ENCODE measurements around the gene NCEH1. TPM values are rescaled to one million over a fixed set of nuclear protein-coding genes. Genes with fewer than 3 reads are reported as not detected.
"Not testable (repeated sequence)": the region's sequence is repeated elsewhere in the genome, so short reads cannot be mapped to it uniquely, and the experiment has no call there.

The NCEH1 gene
- total RNA-seq, 2 donors from 2014 or later, result 9.1 to 12.7 TPM

DNA sequence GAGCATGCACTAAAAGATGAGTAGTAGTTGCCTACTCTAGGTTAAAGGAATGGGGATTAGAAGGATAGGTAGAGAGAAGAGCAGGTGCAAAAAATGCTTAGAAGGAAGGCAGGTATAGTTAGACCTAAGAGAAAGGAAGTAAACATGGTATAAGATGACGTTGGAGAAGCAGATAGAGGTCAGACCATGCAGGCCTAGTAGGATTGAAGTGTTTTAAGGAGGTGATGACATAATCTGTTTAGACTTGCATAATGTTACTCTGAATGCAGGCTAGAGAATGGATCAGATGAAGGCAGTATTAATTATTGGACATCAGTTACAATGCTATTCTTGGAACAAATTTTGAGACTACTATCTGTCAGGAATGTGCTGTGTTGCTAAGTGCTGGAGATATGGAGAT is 28.6 kb upstream of the NCEH1 start:
- TF ChIP-seq POLR2AphosphoS5 (IDR thresholded peaks at IDR 0.05), result no peak
- TF ChIP-seq, protein P1, sequence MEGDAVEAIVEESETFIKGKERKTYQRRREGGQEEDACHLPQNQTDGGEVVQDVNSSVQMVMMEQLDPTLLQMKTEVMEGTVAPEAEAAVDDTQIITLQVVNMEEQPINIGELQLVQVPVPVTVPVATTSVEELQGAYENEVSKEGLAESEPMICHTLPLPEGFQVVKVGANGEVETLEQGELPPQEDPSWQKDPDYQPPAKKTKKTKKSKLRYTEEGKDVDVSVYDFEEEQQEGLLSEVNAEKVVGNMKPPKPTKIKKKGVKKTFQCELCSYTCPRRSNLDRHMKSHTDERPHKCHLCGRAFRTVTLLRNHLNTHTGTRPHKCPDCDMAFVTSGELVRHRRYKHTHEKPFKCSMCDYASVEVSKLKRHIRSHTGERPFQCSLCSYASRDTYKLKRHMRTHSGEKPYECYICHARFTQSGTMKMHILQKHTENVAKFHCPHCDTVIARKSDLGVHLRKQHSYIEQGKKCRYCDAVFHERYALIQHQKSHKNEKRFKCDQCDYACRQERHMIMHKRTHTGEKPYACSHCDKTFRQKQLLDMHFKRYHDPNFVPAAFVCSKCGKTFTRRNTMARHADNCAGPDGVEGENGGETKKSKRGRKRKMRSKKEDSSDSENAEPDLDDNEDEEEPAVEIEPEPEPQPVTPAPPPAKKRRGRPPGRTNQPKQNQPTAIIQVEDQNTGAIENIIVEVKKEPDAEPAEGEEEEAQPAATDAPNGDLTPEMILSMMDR (IDR thresholded peaks at IDR 0.05), result no peak
- TF ChIP-seq POLR2A (IDR thresholded peaks at IDR 0.05), result no peak
- no peak overlapping the region for H3K4me3 ChIP-seq

GRCh38 chr3:172735014-172735413 is 24.1 kb upstream of the NCEH1 start:
- Histone ChIP-seq H3K9me3 (no peaks in the 10 kb centered on the region), H3K4me1 (replicated peaks) (no peaks in the 10 kb centered on the region), H3K27ac (no peak overlapping the region), H3K27me3 (replicated peaks; ENCODE audit: insufficient read depth) (no peaks in the 10 kb centered on the region), H3K36me3 (no peaks in the 10 kb centered on the region), H3K4me3 (no peak overlapping the region)
- DNase-seq (ENCODE audit: low spot score), result no peak
- WGBS, result 91% methylated on average over 2 of the region's 2 CpGs
- TF ChIP-seq, protein P1 (IDR thresholded peaks at IDR 0.05), result no peak
- intact Hi-C loops (cut with DNase I), result no loop called here

More for the DNA sequence above, 28.6 kb upstream of the NCEH1 start:
- Histone ChIP-seq H3K9me3 (no peaks in the 10 kb centered on the region), H3K27ac (no peak overlapping the region), H3K4me1 (replicated peaks) (no peaks in the 10 kb centered on the region), H3K36me3 (no peaks in the 10 kb centered on the region), H3K27me3 (replicated peaks; ENCODE audit: insufficient read depth) (no peaks in the 10 kb centered on the region)
- intact Hi-C loops (cut with DNase I), result no loop called here
- WGBS, result 60% methylated on average over 1 of the region's 1 CpG
- DNase-seq (ENCODE audit: low spot score), result no peak

- no peak for TF ChIP-seq POLR2A (IDR thresholded peaks at IDR 0.05)
- TF ChIP-seq, protein P1 (IDR thresholded peaks at IDR 0.05), result no peak
- TF ChIP-seq POLR2AphosphoS5 (IDR thresholded peaks at IDR 0.05), result no peak
- 87% methylated on average over 1 of the region's 1 CpG for WGBS
- DNase-seq (ENCODE audit: low spot score), result no peak
These were observed 15.5 kb upstream of the NCEH1 start for GRCh38 chr3:172726380-172726779.

GRCh38 chr3:172722536-172723040 is 11.7 kb upstream of the NCEH1 start:
- H3K27me3 ChIP-seq (replicated peaks; ENCODE audit: insufficient read depth); H3K4me1 ChIP-seq (replicated peaks); H3K9me3 ChIP-seq; intact Hi-C loops (cut with DNase I); H3K27ac ChIP-seq; H3K4me3 ChIP-seq; H3K36me3 ChIP-seq; DNase-seq (ENCODE audit: low spot score): not testable (repeated sequence)
- 86% methylated on average over 8 of the region's 8 CpGs for WGBS

More at GRCh38 chr3:172726380-172726779, 15.5 kb upstream of the NCEH1 start:
- Histone ChIP-seq H3K4me1 (replicated peaks) (no peaks in the 10 kb centered on the region), H3K9me3 (no peaks in the 10 kb centered on the region), H3K36me3 (no peaks in the 10 kb centered on the region), H3K27ac (no peak overlapping the region), H3K27me3 (replicated peaks; ENCODE audit: insufficient read depth) (no peaks in the 10 kb centered on the region), H3K4me3 (no peak overlapping the region)
- intact Hi-C loops (cut with DNase I), result no loop called here

- no peaks in the 10 kb centered on the region for H3K36me3 ChIP-seq
- intact Hi-C loops (cut with DNase I), result no loop called here
- DNase-seq (ENCODE audit: low spot score), result no peak
- no peak for TF ChIP-seq POLR2A (IDR thresholded peaks at IDR 0.05)
- no peak overlapping the region for H3K4me3 ChIP-seq
- no peaks in the 10 kb centered on the region for H3K4me1 ChIP-seq (replicated peaks)
- WGBS, result 81% methylated on average over 4 of the region's 4 CpGs
- no peak overlapping the region for H3K27ac ChIP-seq
- H3K9me3 ChIP-seq, result no peaks in the 10 kb centered on the region
- H3K27me3 ChIP-seq (replicated peaks; ENCODE audit: insufficient read depth), result no peaks in the 10 kb centered on the region
These were observed 6.7 kb upstream of the NCEH1 start for GRCh38 chr3:172717493-172718088.

GRCh38 chr3:172716476-172716875 is 5.6 kb upstream of the NCEH1 start:
- no peak for DNase-seq (ENCODE audit: low spot score)
- Histone ChIP-seq H3K27me3 (replicated peaks; ENCODE audit: insufficient read depth) (no peaks in the 10 kb centered on the region), H3K4me1 (replicated peaks) (no peaks in the 10 kb centered on the region), H3K27ac (no peak overlapping the region), H3K4me3 (no peak overlapping the region), H3K36me3 (no peaks in the 10 kb centered on the region), H3K9me3 (no peaks in the 10 kb centered on the region)
- intact Hi-C loops (cut with DNase I), result no loop called here
- TF ChIP-seq POLR2AphosphoS5 (IDR thresholded peaks at IDR 0.05) (no peak), POLR2A (IDR thresholded peaks at IDR 0.05) (no peak)
- TF ChIP-seq, protein P1 (IDR thresholded peaks at IDR 0.05), result no peak
- WGBS, result 64% methylated on average over 5 of the region's 5 CpGs

Data from prostate gland (tissue), 2 donors.